K562 (cell line): Measurements from ENCODE around the gene MPV17L.

Experiments used
- ARID1B ChIP-seq: fragments of 450-650 bp; IDR thresholded peaks from 2 replicates; pipeline ENCODE4 v1.6.1; 2016; ENCODE audit warnings: antibody characterized with exemption, mild to moderate bottlenecking, inconsistent platforms
- BRD4 ChIP-seq: fragments of 200-600 bp; sonication (generic); IDR thresholded peaks from 2 replicates; pipeline ENCODE4 v1.6.1; 2017; ENCODE audit warnings: inconsistent platforms
- CTCF ChIP-seq, 3 experiments: IDR thresholded peaks in 2 of 3; conservative IDR thresholded peaks in 1 of 3; 2 replicates each; pipeline ENCODE4 v1.5.1; 2011 to 2012; ENCODE audit warnings: low read length in 3 of 3, mild to moderate bottlenecking in 3 of 3, control low read depth in 2 of 3, improper control_type of control experiment in 1 of 3, inconsistent platforms in 1 of 3, low read depth in 1 of 3, mixed read lengths in 1 of 3, moderate library complexity in 1 of 3; ENCODE audit not compliant: insufficient read depth in 2 of 3
- DNMT1 ChIP-seq: fragments of 450-650 bp; IDR thresholded peaks from 2 replicates; pipeline ENCODE4 v1.6.1; 2016; ENCODE audit warnings: antibody characterized with exemption, mild to moderate bottlenecking
- EGR1 ChIP-seq: fragments of 450-650 bp; conservative IDR thresholded peaks from 2 replicates; pipeline ENCODE4 v1.6.1; 2017; ENCODE audit warnings: mild to moderate bottlenecking
- NCOA4 ChIP-seq: fragments of 450-650 bp; IDR thresholded peaks from 2 replicates; pipeline ENCODE4 v1.6.1; 2018; ENCODE audit warnings: mild to moderate bottlenecking; ENCODE audit not compliant: partially characterized antibody
- POLR2A ChIP-seq: fragments of 450-650 bp; conservative IDR thresholded peaks from 2 replicates; pipeline ENCODE4 v1.6.1; 2016
- TAF1 ChIP-seq: IDR thresholded peaks from 2 replicates; pipeline ENCODE4 v1.6.1; 2011; ENCODE audit warnings: mild to moderate bottlenecking, low read length, moderate library complexity; ENCODE audit not compliant: insufficient read depth, control insufficient read depth, severe bottlenecking; ENCODE audit errors: extremely low read depth
- ZNF239 ChIP-seq: fragments of 250-450 bp; sonication (Bioruptor Pico); IDR thresholded peaks from 2 replicates; pipeline ENCODE4 v1.4.0; 2020; ENCODE audit warnings: mild to moderate bottlenecking
- ZNF41 ChIP-seq: fragments of 250-450 bp; sonication (Bioruptor Pico); conservative IDR thresholded peaks from 2 replicates; pipeline ENCODE4 v1.4.0; 2020; ENCODE audit warnings: mild to moderate bottlenecking

DNA sequence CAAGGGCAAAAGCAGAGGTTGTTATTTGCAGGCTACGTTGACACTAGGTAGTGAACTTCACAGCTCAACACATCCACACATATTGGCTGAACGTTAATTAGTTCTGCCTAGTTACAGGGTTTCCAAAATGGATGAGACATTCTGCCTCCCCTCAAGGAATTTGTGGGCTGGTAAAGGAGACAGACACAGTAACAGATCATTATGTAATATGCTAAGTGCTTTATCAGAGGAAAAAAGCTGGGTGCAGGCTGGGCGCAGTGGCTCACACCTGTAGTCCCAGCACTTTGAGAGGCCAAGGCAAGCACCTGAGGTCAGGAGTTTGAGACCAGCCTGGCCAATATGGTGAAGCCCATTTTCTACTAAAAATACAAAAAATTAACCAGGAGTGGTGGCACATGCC, 65.0 kb downstream of the MPV17L start:
- TF ChIP-seq DNMT1 (no peak), ZNF239 (CRISPR knock-in tag) (no peak), EGR1 (no peak), CTCF (IDR thresholded peaks at IDR 0.05 in 2 of 3, conservative IDR thresholded peaks at IDR 0.05 in 1 of 3; ENCODE audit: insufficient read depth in 2 of 3, low read depth in 1 of 3, low read length in 3 of 3) (no peak), BRD4 (no peak), ARID1B (no peak), TAF1 (no peak), ZNF41 (CRISPR knock-in tag) (no peak), NCOA4 (no peak), POLR2A (no peak)
